ENCODE data around the gene KRT76. TPM values are rescaled to one million over a fixed set of nuclear protein-coding genes. Genes with fewer than 3 reads are reported as not detected.
"Not testable (repeated sequence)": the region's sequence is repeated elsewhere in the genome, so short reads cannot be mapped to it uniquely, and the experiment has no call there.

The KRT76 gene
- polyA plus RNA-seq, 4 donors = not detected

- no peak for DNase-seq (ENCODE audit: low read depth in 4 of 4, low spot score in 2 of 4)
These were observed 11.4 kb downstream of the KRT76 start for GRCh38 chr12:52765702-52766101.

- DNase-seq (ENCODE audit: low read depth in 4 of 4, low spot score in 2 of 4) = no peak
These were observed 13.2 kb downstream of the KRT76 start for GRCh38 chr12:52763991-52764390.

- DNase-seq (ENCODE audit: low read depth in 4 of 4, low spot score in 2 of 4) = no peak
These were observed 14.0 kb downstream of the KRT76 start for GRCh38 chr12:52763036-52763659.

GRCh38 chr12:52761802-52762201 is 15.3 kb downstream of the KRT76 start:
- no peak for DNase-seq (ENCODE audit: low read depth in 4 of 4, low spot score in 2 of 4)

GRCh38 chr12:52761218-52761617 is 15.9 kb downstream of the KRT76 start:
- DNase-seq (ENCODE audit: low read depth in 4 of 4, low spot score in 2 of 4) = not testable (repeated sequence)

GRCh38 chr12:52760623-52761022 is 16.5 kb downstream of the KRT76 start:
- no peak for DNase-seq (ENCODE audit: low read depth in 4 of 4, low spot score in 2 of 4)

GRCh38 chr12:52759695-52760094 is 17.4 kb downstream of the KRT76 start:
- DNase-seq (ENCODE audit: low read depth in 4 of 4, low spot score in 2 of 4) = no peak

- no peak for DNase-seq (ENCODE audit: low read depth in 4 of 4, low spot score in 2 of 4)
These were observed 17.9 kb downstream of the KRT76 start for GRCh38 chr12:52759218-52759617.

GRCh38 chr12:52757449-52758176 is 19.5 kb downstream of the KRT76 start:
- DNase-seq (ENCODE audit: low read depth in 4 of 4, low spot score in 2 of 4) = no peak

- DNase-seq (ENCODE audit: low read depth in 4 of 4, low spot score in 2 of 4) = no peak
These were observed 20.7 kb downstream of the KRT76 start for GRCh38 chr12:52756281-52756960.

GRCh38 chr12:52755533-52755932 is 21.6 kb downstream of the KRT76 start:
- no peak for DNase-seq (ENCODE audit: low read depth in 4 of 4, low spot score in 2 of 4)

- DNase-seq (ENCODE audit: low read depth in 4 of 4, low spot score in 2 of 4) = no peak
These were observed 23.0 kb downstream of the KRT76 start for GRCh38 chr12:52754135-52754534.

- no peak for DNase-seq (ENCODE audit: low read depth in 4 of 4, low spot score in 2 of 4)
These were observed 23.9 kb downstream of the KRT76 start for GRCh38 chr12:52753283-52753682.

- DNase-seq (ENCODE audit: low read depth in 4 of 4, low spot score in 2 of 4) = no peak
These were observed 24.6 kb downstream of the KRT76 start for GRCh38 chr12:52752516-52752915.

GRCh38 chr12:52751795-52752194 is 25.4 kb downstream of the KRT76 start:
- DNase-seq (ENCODE audit: low read depth in 4 of 4, low spot score in 2 of 4) = no peak

- not testable (repeated sequence) for DNase-seq (ENCODE audit: low read depth in 4 of 4, low spot score in 2 of 4)
These were observed 26.6 kb downstream of the KRT76 start for GRCh38 chr12:52750532-52750931.

GRCh38 chr12:52749827-52750226 is 27.3 kb downstream of the KRT76 start:
- DNase-seq (ENCODE audit: low read depth in 4 of 4, low spot score in 2 of 4) = no peak

- DNase-seq (ENCODE audit: low read depth in 4 of 4, low spot score in 2 of 4) = no peak
These were observed 28.6 kb downstream of the KRT76 start for GRCh38 chr12:52748578-52748977.

GRCh38 chr12:52745554-52745953 is 31.6 kb downstream of the KRT76 start:
- DNase-seq (ENCODE audit: low read depth in 4 of 4, low spot score in 2 of 4) = no peak

GRCh38 chr12:52744493-52745156 is 32.5 kb downstream of the KRT76 start:
- DNase-seq (ENCODE audit: low read depth in 4 of 4, low spot score in 2 of 4) = no peak

- DNase-seq (ENCODE audit: low read depth in 4 of 4, low spot score in 2 of 4) = no peak
These were observed 34.2 kb downstream of the KRT76 start for GRCh38 chr12:52742822-52743457.
